Stimulated activated CD4-positive, alpha-beta T cell treated with anti-CD3 and anti-CD28 coated beads, TNF-alpha, amount 100 ng/mL, for 48 hours (primary cell): ENCODE data around the gene CCDC88C.
"Not testable (repeated sequence)": the region's sequence is repeated elsewhere in the genome, so short reads cannot be mapped to it uniquely, and the experiment has no call there.

Experiments used
- DNase-seq, 3 donors: peaks; one replicate each; pipeline ENCODE4 v3.0.0-alpha.2; 2020; ENCODE audit warnings: low read depth in 3 of 3

Gene CCDC88C

DNA sequence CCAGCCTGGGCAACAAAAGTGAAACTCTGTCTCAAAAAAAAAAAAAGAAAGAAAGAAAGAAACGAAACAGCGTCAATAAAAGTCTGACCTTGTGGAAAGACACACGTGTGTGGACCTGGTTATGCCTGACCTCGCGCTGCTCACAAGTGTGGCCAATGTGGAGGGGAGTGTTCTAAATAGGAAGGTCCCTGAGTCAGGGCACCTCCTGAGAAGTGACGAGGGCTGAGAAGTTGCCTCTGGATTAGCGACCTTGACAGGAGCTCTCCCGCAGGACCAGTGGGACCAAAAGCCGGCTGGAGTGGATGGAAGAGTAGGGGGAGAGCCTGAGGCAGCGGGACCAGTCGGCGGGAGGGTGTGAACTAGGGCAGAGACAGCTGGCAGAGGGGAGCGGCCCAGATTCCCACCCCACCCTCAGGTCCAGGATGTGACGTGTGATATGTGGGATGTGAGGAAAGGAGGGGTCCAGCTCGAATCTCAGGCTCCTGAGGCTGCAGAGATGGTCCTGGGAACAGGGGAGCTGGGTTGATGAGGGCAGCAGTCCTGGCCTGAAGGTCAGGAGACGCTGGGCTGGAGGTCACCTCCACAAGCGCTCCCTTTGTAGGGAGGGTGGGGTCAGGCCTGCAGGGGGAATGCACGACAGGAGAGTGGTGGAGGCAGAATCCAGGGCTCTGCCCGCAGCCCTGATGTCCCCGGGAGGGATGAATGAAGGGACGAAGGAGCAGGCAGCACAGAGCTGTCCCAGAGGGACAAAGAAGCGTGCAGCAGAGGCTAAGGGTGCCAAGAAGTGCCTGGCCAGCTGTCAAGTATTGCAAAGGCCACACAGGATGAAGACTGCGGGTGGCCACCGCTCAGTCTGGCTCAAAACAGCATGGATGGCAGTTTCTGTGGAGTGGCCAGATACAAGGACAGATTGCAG, 148.3 kb downstream of the CCDC88C start:
- no peak for DNase-seq

DNA sequence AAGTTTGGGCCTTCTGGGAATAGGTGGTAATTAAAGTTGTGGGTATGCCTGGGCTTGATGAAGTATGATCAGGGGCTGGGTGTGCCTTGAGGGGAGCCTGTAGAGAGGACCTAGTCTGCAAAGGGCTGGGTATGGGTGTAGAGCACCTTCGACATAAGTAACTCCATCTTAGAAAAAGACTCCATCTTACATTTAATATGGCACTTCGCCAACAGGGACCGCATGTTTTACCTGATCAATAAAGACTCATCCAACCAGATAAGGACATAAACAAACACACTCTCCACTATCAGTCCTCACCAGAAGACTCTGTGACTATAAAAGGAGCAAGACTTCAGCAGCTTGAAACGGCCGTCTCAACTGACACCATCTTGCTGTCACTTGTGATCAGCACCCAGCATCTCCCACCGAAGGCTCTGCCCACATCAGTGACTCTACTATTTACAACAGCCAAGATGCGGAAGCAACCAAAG, 149.6 kb downstream of the CCDC88C start:
- no peak for DNase-seq

DNA sequence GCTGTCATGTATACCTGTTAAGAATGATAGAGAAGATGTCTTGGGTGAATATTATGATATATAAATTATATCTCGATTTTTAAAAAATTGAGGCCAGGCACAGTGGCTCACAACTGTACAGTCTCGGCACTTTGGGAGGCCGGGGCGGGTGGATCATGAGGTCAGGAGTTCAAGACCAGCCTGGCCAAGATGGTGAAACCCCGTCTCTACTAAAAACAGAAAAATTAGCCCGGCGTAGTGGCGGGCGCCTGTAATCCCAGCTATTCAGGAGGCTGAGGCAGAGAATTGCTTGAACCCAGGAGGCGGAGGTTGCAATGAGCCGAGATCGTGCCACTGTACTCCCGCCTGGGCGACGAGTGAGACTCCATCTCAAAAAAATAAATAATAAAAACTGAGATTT, 151.3 kb downstream of the CCDC88C start:
- DNase-seq, result not testable (repeated sequence)

DNA sequence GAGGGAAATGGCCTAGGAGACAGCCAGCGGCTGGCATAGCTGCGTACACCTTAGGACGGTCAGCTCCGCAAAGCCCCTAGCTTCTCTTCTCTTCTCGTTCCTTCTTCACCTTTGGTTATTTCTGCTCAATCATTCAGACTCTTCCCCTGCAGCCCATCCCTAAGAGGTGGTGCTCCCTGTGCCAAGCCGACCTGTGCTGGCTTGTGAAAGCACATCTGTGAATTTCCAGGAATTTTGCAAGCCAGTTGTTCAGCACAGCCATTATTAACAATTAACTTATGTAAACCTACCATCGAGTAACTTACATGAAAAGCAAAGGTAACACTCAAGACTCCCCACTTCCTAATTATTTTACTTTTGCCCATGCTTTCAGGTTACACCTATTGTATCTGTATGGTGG, 152.2 kb downstream of the CCDC88C start:
- no peak for DNase-seq

DNA sequence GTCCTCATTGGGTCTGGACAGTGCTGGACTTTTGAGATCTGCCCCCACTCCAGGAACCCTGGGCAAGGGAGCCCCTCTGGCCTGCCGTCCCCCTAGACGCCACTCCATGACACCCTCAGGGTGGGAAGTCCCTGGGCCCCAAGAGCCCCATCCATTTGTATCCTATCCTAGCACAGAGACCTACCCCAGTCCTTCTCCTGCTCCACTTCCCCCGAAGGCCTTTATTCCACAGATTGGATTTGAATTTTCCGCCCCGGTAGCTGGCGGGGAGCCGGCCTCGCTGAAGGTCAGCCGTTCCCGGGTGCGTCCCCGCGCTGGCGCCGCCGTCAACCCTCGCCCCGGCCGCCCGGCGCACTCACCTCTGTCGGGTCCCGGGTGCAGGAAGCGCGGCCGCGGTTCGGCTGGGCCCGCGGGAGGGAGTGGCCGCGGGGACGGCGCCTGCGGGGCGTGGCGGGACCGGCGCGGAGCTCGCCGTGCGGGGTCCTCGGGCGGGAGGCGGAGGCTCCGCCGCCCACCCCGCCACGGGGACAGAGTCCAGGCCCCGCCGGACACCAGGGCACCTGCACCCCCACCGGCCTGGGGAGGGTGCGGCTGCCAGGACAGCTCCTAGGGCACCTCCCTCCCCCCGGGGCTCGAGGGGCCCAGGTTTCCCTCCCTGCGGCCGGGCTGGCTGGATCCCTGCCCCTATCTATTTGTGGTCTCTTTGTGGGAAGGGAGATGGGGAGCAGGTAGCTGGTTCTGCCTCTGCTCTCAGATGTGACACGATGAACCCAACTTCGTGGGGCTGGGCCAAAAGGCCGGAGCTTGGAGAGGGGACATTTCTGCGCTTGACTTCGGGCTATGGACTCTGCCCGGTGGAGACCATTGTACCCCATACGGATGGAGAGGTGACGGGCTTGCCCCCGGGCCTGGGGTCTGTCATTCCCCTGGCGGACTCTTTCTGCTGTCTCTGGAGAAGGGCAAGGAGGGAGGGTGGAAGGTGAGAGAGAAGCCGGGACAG, 153.2 kb downstream of the CCDC88C start:
- no peak for DNase-seq

DNA sequence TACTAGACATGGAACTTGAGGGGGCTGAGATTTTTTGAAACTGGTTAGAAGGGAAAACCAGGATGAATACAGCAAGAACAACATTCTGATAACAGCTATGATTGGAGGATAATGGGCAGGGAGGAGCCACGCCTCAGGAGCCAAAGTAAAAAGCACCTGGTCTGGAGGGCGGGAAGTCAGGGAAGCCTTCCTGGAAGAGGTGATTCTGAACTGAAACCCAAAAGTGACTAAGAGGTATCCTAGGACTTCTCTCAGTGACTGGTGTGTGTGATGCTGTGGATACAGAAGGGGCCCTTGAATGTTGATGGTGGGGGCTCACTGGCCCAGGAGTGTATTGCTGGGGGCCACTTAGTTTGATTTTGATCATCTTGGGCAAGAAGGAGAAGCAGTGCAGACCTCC, 154.3 kb downstream of the CCDC88C start:
- no peak for DNase-seq

DNA sequence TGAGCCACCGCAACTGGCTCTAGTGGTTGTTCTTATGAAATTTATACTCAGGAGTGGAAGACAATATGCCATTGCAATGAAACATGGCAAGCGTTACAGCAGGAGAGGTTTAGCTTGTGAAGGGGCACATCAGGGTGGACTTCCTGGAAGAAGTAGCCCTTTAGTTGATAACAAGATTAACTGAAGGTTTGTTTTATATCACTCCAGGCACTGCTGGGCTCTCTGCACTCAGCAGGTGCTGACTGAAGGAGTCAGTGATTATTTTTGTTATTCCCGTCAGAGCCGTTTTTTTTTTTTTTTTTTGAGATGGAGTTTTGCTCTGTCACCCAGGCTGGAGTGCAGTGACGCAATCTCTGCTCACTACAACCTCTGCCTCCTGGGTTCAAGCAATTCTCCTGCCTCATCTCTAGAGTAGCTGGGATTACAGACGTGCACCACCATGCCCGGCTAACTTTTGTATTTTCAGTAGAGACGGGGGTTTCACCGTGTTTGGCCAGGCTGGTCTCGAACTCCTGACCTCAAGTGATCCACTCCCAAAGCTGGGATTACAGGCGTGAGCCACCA, 155.6 kb downstream of the CCDC88C start:
- no peak for DNase-seq

DNA sequence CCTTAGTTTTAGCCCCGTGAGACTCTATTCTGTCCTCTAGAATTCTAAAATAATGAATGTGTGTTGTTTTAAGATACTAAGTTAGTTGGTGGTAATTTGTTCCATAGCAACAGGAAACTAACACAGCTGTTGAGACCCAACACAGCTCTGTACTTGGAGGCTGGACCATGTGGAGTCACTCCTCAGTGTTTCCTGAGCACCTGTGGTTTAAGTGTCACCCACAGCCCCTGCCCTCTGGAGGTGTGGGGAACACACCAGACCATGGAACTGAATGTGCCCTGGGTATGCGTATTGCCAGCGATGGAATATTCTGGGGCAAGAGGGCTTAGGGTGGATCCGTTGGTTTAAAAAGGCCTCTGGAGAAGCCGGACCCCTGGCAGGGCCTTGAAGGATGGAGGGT, 156.5 kb downstream of the CCDC88C start:
- DNase-seq, result peak in 1 of 3 donors; percentile 49

DNA sequence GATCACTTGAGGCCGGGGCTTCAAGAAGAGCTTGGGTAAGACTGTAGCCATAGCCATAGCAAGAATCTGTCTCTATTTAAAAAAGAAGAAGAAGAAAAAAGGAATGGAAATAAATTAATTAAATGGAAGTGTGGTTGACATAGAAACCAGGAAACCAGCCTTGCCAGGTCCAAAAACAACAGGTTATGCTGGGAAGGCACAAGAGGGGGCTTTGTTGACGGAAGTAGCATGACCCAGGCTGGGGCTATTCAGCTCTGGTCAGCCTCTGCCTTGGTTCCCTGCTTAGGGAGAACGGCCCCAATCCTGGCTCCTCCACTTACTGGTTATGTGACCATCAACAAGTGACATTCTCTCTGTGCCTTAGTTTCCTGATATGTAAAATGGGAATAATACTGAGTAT, 158.7 kb downstream of the CCDC88C start:
- no peak for DNase-seq

DNA sequence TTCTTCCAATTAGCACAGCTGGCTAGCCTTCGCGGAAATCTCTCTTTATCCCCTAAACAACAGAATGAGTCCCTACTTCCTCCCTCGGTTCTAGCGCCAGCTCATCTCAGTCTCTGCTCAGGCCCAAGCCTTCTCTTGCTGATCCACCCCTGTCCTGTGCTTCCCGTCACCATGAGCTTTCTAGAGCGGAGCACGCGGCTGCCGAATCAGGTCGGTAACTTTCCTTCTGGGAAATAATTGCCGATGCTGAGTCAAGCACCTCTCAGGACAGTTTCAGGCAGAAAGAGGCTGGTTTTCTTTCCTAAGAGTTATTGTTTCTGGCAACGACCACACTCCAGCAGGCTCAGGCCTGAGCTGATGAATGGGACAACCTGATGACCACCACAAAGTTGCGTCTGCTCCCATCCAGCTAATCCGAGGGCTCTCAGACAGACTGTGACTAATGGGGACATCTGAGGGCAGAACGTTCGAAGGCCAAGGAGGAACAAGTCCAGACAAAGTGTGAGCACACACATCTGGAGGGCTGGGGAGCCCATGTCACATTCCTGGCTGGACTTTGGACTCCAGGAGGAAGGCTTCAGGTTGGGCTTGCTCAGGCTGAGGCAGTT, 159.5 kb downstream of the CCDC88C start:
- DNase-seq, result no peak

DNA sequence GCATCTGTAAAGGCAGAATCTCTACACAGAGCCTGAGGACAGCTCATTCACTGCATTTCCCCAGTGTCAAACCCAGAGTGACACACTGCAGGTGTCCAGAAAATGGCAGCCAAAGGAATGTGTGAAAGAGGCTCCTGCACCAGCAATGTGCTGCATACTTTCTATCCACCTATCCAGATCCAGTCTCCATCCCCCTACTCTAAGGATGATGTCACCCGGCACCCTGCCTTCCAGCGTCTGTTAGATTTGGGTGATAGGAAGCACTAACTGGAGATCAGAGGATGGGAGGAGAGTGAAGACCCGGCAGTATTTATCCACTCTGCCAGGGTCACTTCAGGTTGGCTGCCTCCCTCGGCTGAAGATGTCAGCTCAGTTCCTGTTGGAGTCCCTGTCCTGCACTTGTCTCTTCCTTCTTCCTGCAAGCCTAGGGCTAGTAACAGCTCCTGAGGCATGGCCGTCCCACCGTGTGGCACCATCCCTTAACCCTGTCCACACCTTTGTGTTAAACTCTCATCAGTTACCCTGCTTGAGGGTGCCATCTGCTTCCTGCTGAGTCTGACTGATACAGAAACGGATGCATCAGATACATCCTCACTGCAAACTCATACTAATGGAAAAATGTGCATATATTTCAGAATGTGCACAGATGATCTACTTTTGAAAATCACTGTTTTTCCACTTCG, 160.2 kb downstream of the CCDC88C start:
- no peak for DNase-seq

DNA sequence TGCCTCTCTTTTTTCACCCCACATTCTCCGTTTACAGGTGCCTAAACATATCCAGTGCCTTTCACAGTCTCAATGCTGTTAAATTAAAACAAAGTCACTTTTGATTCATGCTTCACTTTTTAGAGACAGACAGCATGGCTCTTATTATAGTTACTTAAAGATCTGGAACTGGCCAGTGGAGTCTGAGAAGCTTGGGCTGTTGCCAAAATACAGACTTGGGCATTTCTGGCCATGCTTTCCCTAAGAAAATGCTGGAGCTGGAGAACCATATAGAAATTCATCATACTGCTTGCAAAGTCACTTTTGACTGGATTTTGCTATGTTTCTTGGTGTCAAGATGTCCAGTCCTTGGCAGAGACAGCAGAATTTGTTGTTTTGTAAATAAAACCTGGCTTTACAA, 161.0 kb downstream of the CCDC88C start:
- no peak for DNase-seq

DNA sequence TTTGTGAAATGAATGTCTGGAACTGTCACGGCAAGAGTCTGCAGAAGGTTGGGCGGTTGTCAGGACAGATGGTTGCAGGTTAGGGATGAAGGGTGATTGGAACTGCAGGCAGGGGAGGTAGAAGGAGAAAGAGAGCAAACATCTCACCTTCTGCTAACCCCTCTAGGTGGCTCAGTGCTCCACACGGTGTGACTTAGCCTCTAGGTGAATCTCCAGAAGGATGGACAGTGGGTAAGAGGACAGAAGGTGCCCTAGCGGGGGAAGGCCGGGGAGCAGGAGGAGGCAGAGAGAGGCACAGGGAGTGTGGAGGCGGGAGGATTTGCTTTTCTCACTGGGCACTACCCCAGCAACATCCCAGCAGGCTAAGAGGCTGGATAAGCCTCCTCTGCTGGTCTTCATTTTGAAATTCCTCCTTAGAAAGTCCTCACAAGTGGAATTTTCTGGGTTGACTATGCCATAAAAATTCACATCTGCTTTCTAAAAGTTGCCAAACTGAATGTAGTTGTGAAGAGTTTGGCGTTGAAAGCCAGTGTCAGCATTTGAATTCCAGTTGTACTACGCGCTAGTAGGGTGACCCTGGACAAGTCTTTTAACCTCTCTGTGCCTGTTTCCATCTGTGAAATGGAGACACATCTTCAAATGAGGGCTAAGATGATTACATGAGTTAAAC, 162.5 kb downstream of the CCDC88C start:
- DNase-seq, result no peak

DNA sequence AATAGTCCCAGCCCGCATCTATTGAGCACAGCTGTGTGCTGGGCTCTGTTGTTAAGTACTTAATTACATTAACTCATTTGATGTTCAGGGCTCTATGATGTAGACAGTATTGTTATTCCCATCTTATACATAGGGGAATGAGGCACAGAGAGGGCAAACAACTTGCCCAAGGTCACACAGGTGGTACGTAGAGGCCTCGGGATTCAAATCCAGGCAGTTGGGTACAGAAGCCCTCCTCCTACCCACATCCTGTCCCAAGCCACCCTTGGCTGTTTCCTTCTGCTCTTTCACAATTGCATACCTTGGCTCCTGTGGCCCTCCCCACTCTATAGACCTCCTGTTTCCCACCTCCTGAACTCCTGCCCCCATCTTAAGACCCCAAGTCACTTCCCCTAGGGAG, 163.2 kb downstream of the CCDC88C start:
- no peak for DNase-seq

DNA sequence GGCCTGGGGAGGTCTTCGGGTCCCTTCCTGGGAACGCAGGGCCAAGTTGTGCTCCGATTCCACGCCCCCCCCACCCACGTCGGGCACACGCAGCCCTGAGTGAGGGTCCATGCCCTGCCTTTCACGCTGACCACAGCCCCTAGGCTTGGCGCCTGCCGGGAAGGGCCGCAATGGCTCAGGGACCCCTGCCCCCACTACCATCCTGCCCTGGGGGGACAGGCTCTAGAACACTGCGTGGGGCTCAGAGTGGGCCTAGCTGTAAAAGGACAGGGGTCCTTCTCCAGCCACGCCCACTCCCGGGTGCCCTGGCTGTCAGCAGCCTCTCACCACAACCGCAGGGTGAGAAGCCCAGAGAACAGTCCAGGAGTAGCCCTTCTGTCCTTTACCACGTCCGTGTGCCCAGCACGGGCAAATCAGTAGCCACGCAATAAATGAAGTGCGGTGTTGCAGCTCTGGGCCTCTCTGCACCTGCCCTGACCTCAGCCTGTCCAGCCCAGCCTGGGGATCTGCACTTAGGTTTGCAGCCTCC, 163.8 kb downstream of the CCDC88C start:
- no peak for DNase-seq

DNA sequence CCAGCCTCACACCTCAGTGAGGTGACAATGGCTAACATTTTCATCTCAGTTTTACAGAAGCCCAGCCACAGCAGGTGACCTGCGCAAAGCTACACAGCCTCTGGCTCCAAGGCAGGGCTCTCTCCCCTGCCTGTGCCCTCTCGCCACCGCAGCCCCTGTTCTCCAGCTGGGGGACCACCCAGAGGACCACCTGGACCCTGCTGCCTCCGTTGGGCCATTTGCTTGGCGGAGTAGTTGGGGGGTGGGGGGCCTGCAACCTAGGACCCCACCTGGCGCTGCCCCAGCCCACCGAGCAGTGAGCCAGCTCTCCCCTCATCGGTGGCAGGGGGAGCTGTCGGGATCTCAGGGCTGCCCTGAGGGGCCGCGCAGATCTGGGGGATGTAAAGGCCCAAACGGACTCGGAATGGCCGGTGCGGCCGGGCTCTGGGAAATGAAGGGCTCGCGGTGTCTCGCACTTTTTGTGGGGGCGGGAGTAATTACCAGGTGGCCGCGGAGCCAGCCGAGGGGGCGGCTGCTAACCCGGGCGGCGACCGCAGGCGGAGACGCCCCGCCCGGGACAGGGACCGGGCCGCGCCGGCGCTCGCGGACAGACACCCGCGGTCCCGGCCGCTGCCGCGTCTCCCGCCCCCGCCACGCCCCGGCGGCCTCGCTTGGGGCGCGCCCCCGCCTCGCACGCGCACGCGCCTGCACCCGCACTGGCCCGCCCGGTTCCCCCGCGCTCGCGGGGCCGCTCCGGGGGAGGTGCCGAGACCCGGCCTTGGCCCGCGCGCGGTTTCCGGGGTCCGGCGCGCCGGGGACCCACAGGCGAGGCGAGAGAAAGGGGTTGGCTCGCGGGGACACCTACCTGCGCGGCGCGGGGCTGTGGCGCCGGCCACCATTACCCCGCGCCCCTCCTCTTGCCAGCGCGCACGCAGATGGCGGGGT, 164.5 kb downstream of the CCDC88C start:
- no peak for DNase-seq

DNA sequence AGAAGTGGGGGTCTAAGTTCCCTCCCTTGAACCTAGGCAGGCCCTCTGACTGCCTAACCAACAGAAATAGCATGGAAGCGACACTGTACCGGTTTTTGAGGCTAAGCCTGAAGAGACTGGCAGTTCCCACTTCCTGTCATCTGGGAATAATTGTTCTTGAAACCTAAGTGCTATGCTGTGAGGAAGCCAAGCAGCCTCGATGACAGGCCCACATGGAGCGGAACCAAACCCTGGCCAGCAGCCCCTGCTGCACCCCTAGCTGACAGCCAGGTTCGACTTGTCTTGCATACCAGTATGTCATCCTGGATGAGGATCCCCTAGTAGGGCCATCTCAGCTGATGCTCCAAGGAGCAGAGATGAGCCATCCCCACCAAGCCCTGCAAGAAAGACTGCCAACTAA, 166.7 kb downstream of the CCDC88C start:
- DNase-seq, result no peak

DNA sequence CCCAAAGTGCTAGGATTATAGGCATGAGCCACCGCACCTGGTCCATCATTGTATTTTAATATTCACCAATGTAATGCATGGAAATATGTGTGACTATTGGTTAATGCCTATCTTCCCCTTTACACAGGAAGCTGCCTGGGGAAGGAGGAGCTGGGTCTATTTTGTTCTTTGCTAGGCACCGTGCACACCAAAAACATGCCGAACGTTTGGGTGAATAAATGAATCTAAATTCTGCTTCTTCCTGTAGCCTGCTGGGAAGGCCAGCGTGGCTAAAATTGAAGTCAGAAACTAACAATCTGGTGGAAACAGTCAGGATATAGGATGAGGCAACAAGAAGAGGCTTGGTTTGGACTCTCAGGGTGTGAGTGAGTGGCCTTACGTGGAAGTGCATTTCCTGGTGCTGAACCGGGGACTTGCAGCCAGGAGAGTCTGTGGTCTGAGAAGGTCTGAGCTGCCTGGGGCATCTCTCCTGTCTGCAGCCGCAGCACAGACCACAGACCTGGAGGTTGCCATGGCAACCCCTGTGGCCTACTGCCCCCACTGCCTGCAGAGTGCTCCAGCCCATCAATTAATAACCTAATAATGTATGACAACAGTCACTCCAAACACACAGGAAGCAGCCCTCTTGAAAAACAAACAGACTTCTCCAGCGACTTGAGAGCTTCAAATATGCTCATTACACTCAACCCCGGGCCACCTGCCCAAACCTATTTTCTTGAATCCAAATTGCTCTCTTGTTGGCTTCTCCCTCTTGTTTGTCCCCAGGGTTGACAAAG, 167.6 kb downstream of the CCDC88C start:
- no peak for DNase-seq
